Tibial artery (tissue), 4 donors: ENCODE results near the gene HDAC2.
A peak's percentile ranks its signal among the peaks of the same experiment; 100 is the strongest.

Experiments used
- DNase-seq, 2 donors: peaks; one replicate each; pipeline ENCODE4 v3.0.0-alpha.2; 2019
- H3K27ac ChIP-seq, 2 donors: fragments of 200-600 bp; sonication (generic) in 1 of 2; 1 replicate in 1 of 2; 2 replicates in 1 of 2; pipeline ENCODE4 v1.5.1; 2018 to 2019; ENCODE audit warnings: mild to moderate bottlenecking in 1 of 2
- H3K27me3 ChIP-seq, 2 donors: fragments of 200-600 bp; sonication (generic) in 1 of 2; one replicate each; pipeline versions ENCODE4 v1.5.1 to v1.6.0; 2016 to 2019
- H3K36me3 ChIP-seq, 3 donors: fragments of 200-600 bp; sonication (generic) in 2 of 3; one replicate each; pipeline ENCODE4 v1.5.1; 2016 to 2019; ENCODE audit warnings: mild to moderate bottlenecking in 2 of 3
- H3K4me1 ChIP-seq, 4 donors: fragments of 200-600 bp; sonication (generic) in 2 of 4; 1 replicate in 3 of 4; 2 replicates in 1 of 4; pipeline ENCODE4 v1.5.1; 2016 to 2019
- H3K4me3 ChIP-seq, 2 donors: fragments of 200-600 bp; sonication (generic) in 1 of 2; 1 replicate in 1 of 2; 2 replicates in 1 of 2; pipeline ENCODE4 v1.5.1; 2018 to 2019; ENCODE audit warnings: mild to moderate bottlenecking in 2 of 2
- H3K9me3 ChIP-seq, 3 donors: fragments of 200-600 bp; sonication (generic) in 1 of 3; one replicate each; pipeline ENCODE4 v1.5.1; 2016 to 2019
- CTCF ChIP-seq, 2 experiments: fragments of 200-600 bp in 1 of 2; fragments of 450-650 bp in 1 of 2; IDR thresholded peaks; one replicate each; pipeline ENCODE4 v1.5.1; 2017 to 2019; ENCODE audit warnings: antibody characterized with exemption in 2 of 2, mild to moderate bottlenecking in 1 of 2, moderate library complexity in 1 of 2
- intact Hi-C: fragments of 100-400 bp; cut with DNase I; formaldehyde crosslinking; loops from one replicate; pipeline ENCODE4 v1.15.0; 2023; ENCODE audit warnings: low total_unique reads

Gene HDAC2

GRCh38 chr6:113980937-113981554, 10.1 kb upstream of the HDAC2 start:
- no peak overlapping the region for H3K4me3 ChIP-seq
- no peaks in the 10 kb centered on the region for H3K27me3 ChIP-seq
- H3K27ac ChIP-seq: no peak overlapping the region
- no peak for DNase-seq
- peak in 1 of 2 experiments; percentile 43 for TF ChIP-seq CTCF (IDR thresholded peaks at IDR 0.05)
- intact Hi-C loops: no loop called here
- no peaks in the 10 kb centered on the region for H3K36me3 ChIP-seq
- H3K9me3 ChIP-seq: no peaks in the 10 kb centered on the region
- no peaks in the 10 kb centered on the region for H3K4me1 ChIP-seq

- Histone ChIP-seq H3K9me3 (no peaks in the 10 kb centered on the region), H3K4me3 (no peak overlapping the region), H3K27me3 (no peaks in the 10 kb centered on the region), H3K27ac (no peak overlapping the region), H3K4me1 (no peaks in the 10 kb centered on the region), H3K36me3 (no peaks in the 10 kb centered on the region)
- TF ChIP-seq CTCF (IDR thresholded peaks at IDR 0.05): no peak
- intact Hi-C loops: no loop called here
- DNase-seq: no peak
Measured at GRCh38 chr6:113979937-113980336, 9.0 kb upstream of the HDAC2 start.

- Histone ChIP-seq H3K27ac (no peak overlapping the region), H3K4me3 (no peak overlapping the region), H3K36me3 (no peaks in the 10 kb centered on the region), H3K9me3 (no peaks in the 10 kb centered on the region), H3K4me1 (no peaks in the 10 kb centered on the region), H3K27me3 (no peaks in the 10 kb centered on the region)
- intact Hi-C loops: no loop called here
- no peak for DNase-seq
- TF ChIP-seq CTCF (IDR thresholded peaks at IDR 0.05): no peak
Measured at GRCh38 chr6:113978084-113978675, 7.2 kb upstream of the HDAC2 start.

GRCh38 chr6:113976806-113977205, 5.9 kb upstream of the HDAC2 start:
- intact Hi-C loops: no loop called here
- no peak overlapping the region for H3K27ac ChIP-seq

GRCh38 chr6:113971741-113972140, 793 bp upstream of the HDAC2 start:
- peak overlapping the region; percentile 90 to 96 for H3K27ac ChIP-seq
- intact Hi-C loops: no loop called here
- peak overlapping the region; percentile 85 to 99 for H3K4me3 ChIP-seq
- no peaks in the 10 kb centered on the region for H3K36me3 ChIP-seq
- TF ChIP-seq CTCF (IDR thresholded peaks at IDR 0.05): no peak
- no peak for DNase-seq
- no peaks in the 10 kb centered on the region for H3K27me3 ChIP-seq
- H3K4me1 ChIP-seq: peaks cover 0 to 34% (median 21%) of the 10 kb centered on the region in 4 donors
- no peaks in the 10 kb centered on the region for H3K9me3 ChIP-seq

More at GRCh38 chr6:113976806-113977205, 5.9 kb upstream of the HDAC2 start:
- H3K4me3 ChIP-seq: no peak overlapping the region
- H3K27me3 ChIP-seq: no peaks in the 10 kb centered on the region
- H3K4me1 ChIP-seq: peaks cover 0 to 2% (median 0%) of the 10 kb centered on the region in 4 donors
- no peaks in the 10 kb centered on the region for H3K9me3 ChIP-seq
- DNase-seq: no peak
- TF ChIP-seq CTCF (IDR thresholded peaks at IDR 0.05): no peak
- H3K36me3 ChIP-seq: no peaks in the 10 kb centered on the region
